ENCODE results near the gene ERICH6B. TPM values are rescaled to one million over a fixed set of nuclear protein-coding genes. Genes with fewer than 3 reads are reported as not detected.

The ERICH6B gene
- polyA plus RNA-seq, 3 donors, result not detected

DNA sequence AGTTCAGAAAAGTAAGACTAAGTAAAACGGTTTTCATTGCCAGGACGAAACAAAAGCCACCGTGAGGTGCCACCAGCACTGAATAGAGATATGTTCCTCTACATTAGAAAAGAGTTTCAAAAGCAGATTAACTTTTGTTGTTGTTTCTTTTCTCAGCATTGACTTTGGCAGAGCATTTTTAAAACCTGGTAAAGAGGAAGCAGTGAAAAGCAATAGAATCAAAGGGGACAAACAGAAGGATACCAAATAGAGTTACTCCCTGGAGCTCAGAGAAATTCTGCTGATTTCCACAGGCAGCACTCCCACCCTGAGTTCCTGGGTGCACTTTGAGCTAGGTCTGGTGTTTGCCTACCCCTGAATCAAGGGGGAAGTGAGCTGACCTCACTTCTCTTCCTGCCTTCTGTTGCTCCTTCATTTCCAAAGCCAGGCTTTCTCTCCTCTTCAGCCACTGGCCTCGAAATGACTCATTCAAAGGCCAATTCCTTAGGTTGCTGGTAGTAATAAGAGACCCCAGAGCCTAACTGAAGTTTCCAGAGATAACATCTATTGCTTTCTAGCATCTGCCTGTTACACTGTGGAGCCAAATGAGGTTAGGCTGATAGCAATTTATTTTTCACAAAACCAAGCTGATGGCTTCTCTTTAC, 11.3 kb upstream of the ERICH6B start:
- Mint-ChIP-seq H3K9me3 (no peaks in the 10 kb centered on the region), H3K27me3 (ENCODE audit: low read depth in 3 of 3) (peaks cover 2 to 6% (median 3%) of the 10 kb centered on the region in 3 donors), H3K4me3 (no peak overlapping the region), H3K36me3 (no peaks in the 10 kb centered on the region), H3K27ac (no peak overlapping the region), H3K4me1 (peaks cover 2% of the 10 kb centered on the region)
- no peaks in the 10 kb centered on the region for H3K79me2 ChIP-seq (ENCODE audit: insufficient read depth, low read length)
- peaks cover 0 to 1% of the 10 kb centered on the region in 2 donors for H3K27me3 ChIP-seq (ENCODE audit: control insufficient read depth in 2 of 2, insufficient read depth in 2 of 2, low read length in 2 of 2)
- intact Hi-C loops (cut with micrococcal nuclease), result loop anchor here in 1 of 2 donors (10.0 kb wide), 1 partner anchor 88 kb away; no protein-coding TSS in a partner anchor
- H3K27ac ChIP-seq (ENCODE audit: low read depth in 1 of 2, low read length in 2 of 2), result no peak overlapping the region
- TF ChIP-seq, protein P1, sequence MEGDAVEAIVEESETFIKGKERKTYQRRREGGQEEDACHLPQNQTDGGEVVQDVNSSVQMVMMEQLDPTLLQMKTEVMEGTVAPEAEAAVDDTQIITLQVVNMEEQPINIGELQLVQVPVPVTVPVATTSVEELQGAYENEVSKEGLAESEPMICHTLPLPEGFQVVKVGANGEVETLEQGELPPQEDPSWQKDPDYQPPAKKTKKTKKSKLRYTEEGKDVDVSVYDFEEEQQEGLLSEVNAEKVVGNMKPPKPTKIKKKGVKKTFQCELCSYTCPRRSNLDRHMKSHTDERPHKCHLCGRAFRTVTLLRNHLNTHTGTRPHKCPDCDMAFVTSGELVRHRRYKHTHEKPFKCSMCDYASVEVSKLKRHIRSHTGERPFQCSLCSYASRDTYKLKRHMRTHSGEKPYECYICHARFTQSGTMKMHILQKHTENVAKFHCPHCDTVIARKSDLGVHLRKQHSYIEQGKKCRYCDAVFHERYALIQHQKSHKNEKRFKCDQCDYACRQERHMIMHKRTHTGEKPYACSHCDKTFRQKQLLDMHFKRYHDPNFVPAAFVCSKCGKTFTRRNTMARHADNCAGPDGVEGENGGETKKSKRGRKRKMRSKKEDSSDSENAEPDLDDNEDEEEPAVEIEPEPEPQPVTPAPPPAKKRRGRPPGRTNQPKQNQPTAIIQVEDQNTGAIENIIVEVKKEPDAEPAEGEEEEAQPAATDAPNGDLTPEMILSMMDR (IDR thresholded peaks at IDR 0.05), result no peak
- H4K20me1 ChIP-seq (ENCODE audit: insufficient read depth, low read length), result no peaks in the 10 kb centered on the region
- no peaks in the 10 kb centered on the region for H3K9me3 ChIP-seq (replicated peaks in 1 of 2; ENCODE audit: control insufficient read depth in 1 of 2, insufficient read depth in 1 of 2, low read length in 2 of 2)
- H3K36me3 ChIP-seq (replicated peaks in 1 of 2; ENCODE audit: control insufficient read depth in 1 of 2, insufficient read depth in 2 of 2, low read length in 2 of 2), result no peaks in the 10 kb centered on the region
- WGBS (ENCODE audit: insufficient coverage), result no CpG with 5 or more reads among the region's 4 CpGs
- no peak overlapping the region for H3K9ac ChIP-seq (ENCODE audit: insufficient read depth, low read length, poor library complexity, severe bottlenecking)
- no peak overlapping the region for H3K4me3 ChIP-seq (replicated peaks in 1 of 3; ENCODE audit: low read depth in 2 of 3, low read length in 3 of 3)
- no peaks in the 10 kb centered on the region for H3K4me1 ChIP-seq (ENCODE audit: control insufficient read depth in 1 of 2, insufficient read depth in 2 of 2, low read length in 2 of 2)
- no peak overlapping the region for H2AFZ ChIP-seq (ENCODE audit: insufficient read depth, low read depth, low read length, poor library complexity, severe bottlenecking)
- H3K4me2 ChIP-seq (replicated peaks; ENCODE audit: extremely low read depth, low read length, poor library complexity, severe bottlenecking), result no peak overlapping the region
- DNase-seq, result no peak

DNA sequence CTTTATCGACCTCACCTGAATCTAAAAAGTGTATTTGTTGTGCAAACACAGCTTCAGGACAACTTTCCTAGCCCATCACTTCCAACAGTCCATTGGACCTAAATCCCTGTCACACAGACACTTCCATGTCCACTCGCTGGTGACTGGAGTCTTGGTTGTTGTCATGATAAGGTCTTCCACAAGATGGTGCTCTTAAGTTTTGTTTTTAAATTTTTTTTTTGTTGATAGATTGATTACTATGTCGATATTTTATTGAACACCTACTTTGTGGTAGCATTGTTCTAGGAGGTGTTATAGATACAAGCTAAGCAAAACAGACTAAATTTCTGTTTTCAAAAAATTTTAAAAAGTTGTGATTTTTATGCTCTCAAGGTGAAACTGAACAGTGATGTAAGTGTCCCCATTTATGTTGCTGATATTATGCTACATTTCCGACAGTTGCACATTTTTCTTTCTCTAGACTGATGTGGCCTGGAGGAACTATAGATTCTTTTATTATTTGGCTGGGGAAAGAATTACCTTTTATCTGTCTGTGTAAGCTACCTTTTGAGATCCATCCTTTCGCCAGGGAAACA, 8.1 kb upstream of the ERICH6B start:
- no peak overlapping the region for H3K4me2 ChIP-seq (replicated peaks; ENCODE audit: extremely low read depth, low read length, poor library complexity, severe bottlenecking)
- no CpG with 5 or more reads among the region's 5 CpGs for WGBS (ENCODE audit: insufficient coverage)
- Mint-ChIP-seq H3K9me3 (peaks cover 0 to 3% (median 0%) of the 10 kb centered on the region in 7 donors), H3K4me1 (peaks cover 2% of the 10 kb centered on the region), H3K4me3 (no peak overlapping the region), H3K27me3 (ENCODE audit: low read depth in 3 of 3) (peaks cover 3 to 21% (median 4%) of the 10 kb centered on the region in 3 donors), H3K36me3 (no peaks in the 10 kb centered on the region), H3K27ac (no peak overlapping the region)
- H3K4me1 ChIP-seq (ENCODE audit: control insufficient read depth in 1 of 2, insufficient read depth in 2 of 2, low read length in 2 of 2), result no peaks in the 10 kb centered on the region
- H3K27me3 ChIP-seq (ENCODE audit: control insufficient read depth in 2 of 2, insufficient read depth in 2 of 2, low read length in 2 of 2), result peaks cover 0 to 5% of the 10 kb centered on the region in 2 donors
- no peaks in the 10 kb centered on the region for H3K79me2 ChIP-seq (ENCODE audit: insufficient read depth, low read length)
- DNase-seq, result peak in 2 of 3 donors; percentile 6 to 12
- no peak overlapping the region for H3K4me3 ChIP-seq (replicated peaks in 1 of 3; ENCODE audit: low read depth in 2 of 3, low read length in 3 of 3)
- intact Hi-C loops (cut with micrococcal nuclease), result loop anchor here in 1 of 2 donors (10.0 kb wide), 1 partner anchor 91 kb away; no protein-coding TSS in a partner anchor
- no peak overlapping the region for H3K27ac ChIP-seq (ENCODE audit: low read depth in 1 of 2, low read length in 2 of 2)
- H3K36me3 ChIP-seq (replicated peaks in 1 of 2; ENCODE audit: control insufficient read depth in 1 of 2, insufficient read depth in 2 of 2, low read length in 2 of 2), result no peaks in the 10 kb centered on the region
- no peaks in the 10 kb centered on the region for H3K9me3 ChIP-seq (replicated peaks in 1 of 2; ENCODE audit: control insufficient read depth in 1 of 2, insufficient read depth in 1 of 2, low read length in 2 of 2)
- H2AFZ ChIP-seq (ENCODE audit: insufficient read depth, low read depth, low read length, poor library complexity, severe bottlenecking), result no peak overlapping the region
- TF ChIP-seq, protein P1 (IDR thresholded peaks at IDR 0.05), result peak; percentile 72
- no peak overlapping the region for H3K9ac ChIP-seq (ENCODE audit: insufficient read depth, low read length, poor library complexity, severe bottlenecking)
- no peaks in the 10 kb centered on the region for H4K20me1 ChIP-seq (ENCODE audit: insufficient read depth, low read length)
